Measurements from ENCODE around the gene DCAF17.

DCAF17 gene

GRCh38 chr2:171434013-171434989, at the start of gene DCAF17:
Gene DCAF17 (plus strand): TSS chr2:171434226. CDS start chr2:171434578, 352 bp downstream.
- H3K27ac ChIP-seq: peak within 1 kb of the TSS; percentile 99
- TF ChIP-seq CTCF (conservative IDR thresholded peaks at IDR 0.05) (peak; percentile 40), ZFX (IDR thresholded peaks at IDR 0.05) (peak; percentile 98)

GRCh38 chr2:171386627-171387026, 47.4 kb upstream of the DCAF17 start:
- TF ChIP-seq ZFX (IDR thresholded peaks at IDR 0.05) (no peak), CTCF (conservative IDR thresholded peaks at IDR 0.05) (no peak)
- no peak overlapping the region for H3K27ac ChIP-seq

- TF ChIP-seq CTCF (conservative IDR thresholded peaks at IDR 0.05) (no peak), ZFX (IDR thresholded peaks at IDR 0.05) (no peak)
- no peak overlapping the region for H3K27ac ChIP-seq
Observed at GRCh38 chr2:171387052-171387451, 47.0 kb upstream of the DCAF17 start.

GRCh38 chr2:171389325-171389724, 44.7 kb upstream of the DCAF17 start:
- TF ChIP-seq CTCF (conservative IDR thresholded peaks at IDR 0.05) (no peak), ZFX (IDR thresholded peaks at IDR 0.05) (no peak)
- H3K27ac ChIP-seq: no peak overlapping the region

- TF ChIP-seq CTCF (conservative IDR thresholded peaks at IDR 0.05) (no peak), ZFX (IDR thresholded peaks at IDR 0.05) (no peak)
- no peak overlapping the region for H3K27ac ChIP-seq
Observed at GRCh38 chr2:171389780-171390179, 44.2 kb upstream of the DCAF17 start.

GRCh38 chr2:171390941-171391516, 43.0 kb upstream of the DCAF17 start:
- TF ChIP-seq CTCF (conservative IDR thresholded peaks at IDR 0.05) (no peak), ZFX (IDR thresholded peaks at IDR 0.05) (no peak)
- no peak overlapping the region for H3K27ac ChIP-seq

GRCh38 chr2:171391532-171391931, 42.5 kb upstream of the DCAF17 start:
- TF ChIP-seq CTCF (conservative IDR thresholded peaks at IDR 0.05) (no peak), ZFX (IDR thresholded peaks at IDR 0.05) (no peak)
- no peak overlapping the region for H3K27ac ChIP-seq
